GM21515 (cell line): ENCODE measurements around the gene CA12.

Experiments
- ATAC-seq: cut with Tn5 transposase; IDR thresholded peaks from one replicate; pipeline ENCODE4 v1.9.1; 2021; ENCODE audit not compliant: unreplicated experiment

The CA12 gene

GRCh38 chr15:63402498-63403253 is 21.0 kb upstream of the CA12 start:
- ATAC-seq: no peak

GRCh38 chr15:63401714-63402497 is 20.3 kb upstream of the CA12 start:
- ATAC-seq: no peak

- ATAC-seq: no peak
Measured at GRCh38 chr15:63401078-63401477, 19.4 kb upstream of the CA12 start.

GRCh38 chr15:63398456-63398855 is 16.8 kb upstream of the CA12 start:
- no peak for ATAC-seq

GRCh38 chr15:63396152-63396928 is 14.7 kb upstream of the CA12 start:
- no peak for ATAC-seq

GRCh38 chr15:63395730-63396151 is 14.1 kb upstream of the CA12 start:
- no peak for ATAC-seq

GRCh38 chr15:63392361-63393009 is 10.8 kb upstream of the CA12 start:
- no peak for ATAC-seq

GRCh38 chr15:63391669-63392360 is 10.2 kb upstream of the CA12 start:
- ATAC-seq: no peak

- ATAC-seq: no peak
Measured at GRCh38 chr15:63390689-63391088, 9.0 kb upstream of the CA12 start.

GRCh38 chr15:63389902-63390670 is 8.4 kb upstream of the CA12 start:
- ATAC-seq: no peak

- ATAC-seq: no peak
Measured at GRCh38 chr15:63388511-63388910, 6.9 kb upstream of the CA12 start.

GRCh38 chr15:63387748-63388493 is 6.3 kb upstream of the CA12 start:
- no peak for ATAC-seq

- ATAC-seq: no peak
Measured at GRCh38 chr15:63385911-63386531, 4.4 kb upstream of the CA12 start.

GRCh38 chr15:63384906-63385305 is 3.3 kb upstream of the CA12 start:
- no peak for ATAC-seq

- ATAC-seq: no peak
Measured at GRCh38 chr15:63382966-63383710, 1.5 kb upstream of the CA12 start.

GRCh38 chr15:63380808-63381282 is 801 bp downstream of the CA12 start:
- ATAC-seq: no peak

GRCh38 chr15:63380151-63380807 is 1.4 kb downstream of the CA12 start:
- no peak for ATAC-seq
